K562 (cell line): ENCODE measurements around the gene SIGLEC7. TPM values are rescaled to one million over a fixed set of nuclear protein-coding genes. Genes with fewer than 3 reads are reported as not detected.

Experiments
- ARID3A ChIP-seq: IDR thresholded peaks from 2 replicates; pipeline ENCODE4 v1.6.1; 2012; ENCODE audit warnings: low read depth, low read length, improper control_type of control experiment, borderline replicate concordance
- CREM ChIP-seq: IDR thresholded peaks from 2 replicates; pipeline ENCODE4 v1.6.1; 2014; ENCODE audit warnings: antibody characterized with exemption, low read depth
- GABPB2 ChIP-seq: fragments of 250-450 bp; sonication (Bioruptor Pico); conservative IDR thresholded peaks from 2 replicates; pipeline ENCODE4 v1.5.1; 2021; ENCODE audit warnings: mild to moderate bottlenecking
- HDAC6 ChIP-seq: IDR thresholded peaks from 2 replicates; pipeline ENCODE4 v1.6.1; 2012; ENCODE audit warnings: low read depth, mild to moderate bottlenecking, control low read depth, inconsistent platforms, low read length, moderate library complexity
- ILF3 ChIP-seq: fragments of 450-650 bp; IDR thresholded peaks from 2 replicates; pipeline ENCODE4 v1.6.1; 2018; ENCODE audit warnings: antibody characterized with exemption, mild to moderate bottlenecking, moderate library complexity, borderline replicate concordance
- MTA3 ChIP-seq: fragments of 450-650 bp; formaldehyde crosslinking; IDR thresholded peaks from 2 replicates; pipeline ENCODE4 v1.6.1; 2017; ENCODE audit warnings: mild to moderate bottlenecking, borderline replicate concordance
- PURB ChIP-seq: sonication (generic); formaldehyde crosslinking; IDR thresholded peaks from 2 replicates; pipeline ENCODE4 v1.9.0; 2021; ENCODE audit warnings: low read depth, mild to moderate bottlenecking, missing genetic modification reagents
- TFAM ChIP-seq: fragments of 250-450 bp; sonication (Bioruptor Pico); conservative IDR thresholded peaks from 2 replicates; pipeline ENCODE4 v1.5.0; 2021; ENCODE audit warnings: mild to moderate bottlenecking, moderate library complexity
- ZBTB43 ChIP-seq: sonication (generic); formaldehyde crosslinking; IDR thresholded peaks from 2 replicates; pipeline ENCODE4 v1.8.0; 2023; ENCODE audit warnings: mild to moderate bottlenecking, missing genetic modification reagents
- ZNF609 ChIP-seq: sonication (generic); formaldehyde crosslinking; IDR thresholded peaks from 2 replicates; pipeline ENCODE4 v1.8.1; 2023; ENCODE audit warnings: missing genetic modification reagents, mild to moderate bottlenecking, borderline replicate concordance
- polyA plus RNA-seq, 8 experiments: library from polyadenylated mRNA; depleted of rRNA in 4 of 8; stranded (reverse) in 5 of 8; unstranded in 3 of 8; fragments of >200 nt; fragmentation: Nextera tagmentation in 2 of 8; fragmentation: Illumina TruSeq in 1 of 8; extraction: Ambion mirVana in 2 of 8; extraction: Trizol in 1 of 8; gene quantifications; 2 replicates each; pipeline versions ENCODE4 v1.2.1 to v1.2.3, GENCODE V29; 2011 to 2014; ENCODE audit warnings: inconsistent platforms in 1 of 8, missing spikeins in 1 of 8
- total RNA-seq, 7 experiments: library from RNA; depleted of rRNA in 6 of 7; stranded (reverse); fragments of >200 nt in 6 of 7; fragmentation: Illumina TruSeq in 2 of 7; extraction: Trizol in 2 of 7; gene quantifications; 2 replicates each; pipeline versions ENCODE4 v1.2.1 to v1.2.3, GENCODE V29; 2011 to 2021; ENCODE audit warnings: low replicate concordance in 1 of 7
- TF ChIP-seq, protein P1 (sequence below): fragments of 450-650 bp; IDR thresholded peaks from 2 replicates; pipeline ENCODE4 v1.6.1; 2017; ENCODE audit warnings: antibody characterized with exemption

SIGLEC7 gene
- total and polyA plus RNA-seq, 9 of the 15 experiments (the other 6 are each of a cell fraction or from before 2014, with no cell fraction given): 0.10 to 0.12 TPM; not detected in 7

- TF ChIP-seq, protein P1, sequence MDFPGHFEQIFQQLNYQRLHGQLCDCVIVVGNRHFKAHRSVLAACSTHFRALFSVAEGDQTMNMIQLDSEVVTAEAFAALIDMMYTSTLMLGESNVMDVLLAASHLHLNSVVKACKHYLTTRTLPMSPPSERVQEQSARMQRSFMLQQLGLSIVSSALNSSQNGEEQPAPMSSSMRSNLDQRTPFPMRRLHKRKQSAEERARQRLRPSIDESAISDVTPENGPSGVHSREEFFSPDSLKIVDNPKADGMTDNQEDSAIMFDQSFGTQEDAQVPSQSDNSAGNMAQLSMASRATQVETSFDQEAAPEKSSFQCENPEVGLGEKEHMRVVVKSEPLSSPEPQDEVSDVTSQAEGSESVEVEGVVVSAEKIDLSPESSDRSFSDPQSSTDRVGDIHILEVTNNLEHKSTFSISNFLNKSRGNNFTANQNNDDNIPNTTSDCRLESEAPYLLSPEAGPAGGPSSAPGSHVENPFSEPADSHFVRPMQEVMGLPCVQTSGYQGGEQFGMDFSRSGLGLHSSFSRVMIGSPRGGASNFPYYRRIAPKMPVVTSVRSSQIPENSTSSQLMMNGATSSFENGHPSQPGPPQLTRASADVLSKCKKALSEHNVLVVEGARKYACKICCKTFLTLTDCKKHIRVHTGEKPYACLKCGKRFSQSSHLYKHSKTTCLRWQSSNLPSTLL: no peak
- TF ChIP-seq ILF3 (no peak), ZBTB43 (CRISPR knock-in tag) (no peak), HDAC6 (no peak), ZNF609 (CRISPR knock-in tag) (no peak), GABPB2 (CRISPR knock-in tag) (no peak), ARID3A (no peak), CREM (no peak), TFAM (no peak), MTA3 (no peak), PURB (CRISPR knock-in tag) (no peak)
Observed at GRCh38 chr19:51108805-51109146, 33.3 kb upstream of the SIGLEC7 start (continued).
